ENCODE measurements around the gene MOB1B.

MOB1B gene

GRCh38 chr4:70936200-70936787 lies 34.1 kb downstream of the MOB1B start:
- Histone ChIP-seq H3K4me1 (ENCODE audit: control extremely low read depth in 1 of 4, control insufficient read depth in 4 of 4, insufficient read depth in 4 of 4, low read length in 3 of 4) (peaks cover 0 to 4% (median 4%) of the 10 kb centered on the region in 4 experiments), H3K27me3 (replicated peaks in 2 of 5; ENCODE audit: control insufficient read depth in 4 of 5, insufficient read depth in 5 of 5, low read length in 4 of 5) (no peaks in the 10 kb centered on the region), H3K36me3 (ENCODE audit: control insufficient read depth in 4 of 4, insufficient read depth in 4 of 4, low read length in 3 of 4) (peaks cover 0 to 13% (median 2%) of the 10 kb centered on the region in 4 experiments), H3K9me3 (ENCODE audit: control extremely low read depth in 1 of 5, control insufficient read depth in 4 of 5, insufficient read depth in 2 of 5, low read depth in 1 of 5, low read length in 4 of 5) (peaks cover 0 to 6% (median 0%) of the 10 kb centered on the region in 5 experiments), H3K4me3 (ENCODE audit: control insufficient read depth in 1 of 7, extremely low read depth in 1 of 7, insufficient read depth in 4 of 7, low read depth in 2 of 7, low read length in 6 of 7) (no peak overlapping the region), H3K27ac (ENCODE audit: insufficient read depth in 1 of 2, low read depth in 1 of 2, low read length in 2 of 2, poor library complexity in 1 of 2, severe bottlenecking in 2 of 2) (no peak overlapping the region)
- CTCF ChIA-PET = interaction anchor here (1.0 kb wide), 1 partner anchor 9 kb away, joined by 3 read pairs; no protein-coding TSS in a partner anchor
- POLR2A ChIA-PET = interaction anchor here (0.6 kb wide), 1 partner anchor 37 kb away, joined by 3 read pairs; no protein-coding TSS in a partner anchor
- no peak for DNase-seq
- WGBS (ENCODE audit: insufficient coverage) = no CpG with 5 or more reads among the region's 4 CpGs

- POLR2A ChIA-PET = interaction anchor here (0.6 kb wide), 2 partner anchors 60 to 109 kb away, joined by 3 to 4 read pairs; no protein-coding TSS in a partner anchor
- CTCF ChIA-PET = no interaction called here
Observed at GRCh38 chr4:70938086-70938485, 35.9 kb downstream of the MOB1B start.

GRCh38 chr4:70940134-70940533 lies 38.0 kb downstream of the MOB1B start:
- H3K4me1 ChIP-seq (ENCODE audit: control extremely low read depth in 1 of 4, control insufficient read depth in 4 of 4, insufficient read depth in 4 of 4, low read length in 3 of 4) = peaks cover under 1 to 14% (median 9%) of the 10 kb centered on the region in 4 experiments
- CTCF ChIA-PET = interaction anchor here (1.1 to 2.2 kb wide), 2 partner anchors 9 to 68 kb away, joined by 3 to 7 read pairs; no protein-coding TSS in a partner anchor
- POLR2A ChIA-PET = interaction anchor here (1.5 kb wide), 1 partner anchor 55 kb away, joined by 3 read pairs; no protein-coding TSS in a partner anchor
- H3K9me3 ChIP-seq (ENCODE audit: control extremely low read depth in 1 of 5, control insufficient read depth in 4 of 5, insufficient read depth in 2 of 5, low read depth in 1 of 5, low read length in 4 of 5) = peaks cover 0 to 6% (median 0%) of the 10 kb centered on the region in 5 experiments
- no peak overlapping the region for H3K4me3 ChIP-seq (ENCODE audit: control insufficient read depth in 1 of 7, extremely low read depth in 1 of 7, insufficient read depth in 4 of 7, low read depth in 2 of 7, low read length in 6 of 7)
- peaks cover 0 to 13% (median 0%) of the 10 kb centered on the region in 4 experiments for H3K36me3 ChIP-seq (ENCODE audit: control insufficient read depth in 4 of 4, insufficient read depth in 4 of 4, low read length in 3 of 4)
- no peaks in the 10 kb centered on the region for H3K27me3 ChIP-seq (replicated peaks in 2 of 5; ENCODE audit: control insufficient read depth in 4 of 5, insufficient read depth in 5 of 5, low read length in 4 of 5)
- no peak for DNase-seq
- H3K27ac ChIP-seq (ENCODE audit: insufficient read depth in 1 of 2, low read depth in 1 of 2, low read length in 2 of 2, poor library complexity in 1 of 2, severe bottlenecking in 2 of 2) = no peak overlapping the region
- 100% methylated on average over 2 of the region's 5 CpGs for WGBS (ENCODE audit: insufficient coverage)

More at GRCh38 chr4:70938086-70938485, 35.9 kb downstream of the MOB1B start:
- no peak overlapping the region for H3K27ac ChIP-seq (ENCODE audit: insufficient read depth in 1 of 2, low read depth in 1 of 2, low read length in 2 of 2, poor library complexity in 1 of 2, severe bottlenecking in 2 of 2)
- no peak overlapping the region for H3K4me3 ChIP-seq (ENCODE audit: control insufficient read depth in 1 of 7, extremely low read depth in 1 of 7, insufficient read depth in 4 of 7, low read depth in 2 of 7, low read length in 6 of 7)
- WGBS (ENCODE audit: insufficient coverage) = no CpG with 5 or more reads among the region's 3 CpGs
- H3K4me1 ChIP-seq (ENCODE audit: control extremely low read depth in 1 of 4, control insufficient read depth in 4 of 4, insufficient read depth in 4 of 4, low read length in 3 of 4) = peaks cover 0 to 5% (median 4%) of the 10 kb centered on the region in 4 experiments
- DNase-seq = peak in 1 of 3 donors; percentile 36
- H3K36me3 ChIP-seq (ENCODE audit: control insufficient read depth in 4 of 4, insufficient read depth in 4 of 4, low read length in 3 of 4) = peaks cover 0 to 13% (median under 1%) of the 10 kb centered on the region in 4 experiments
- peaks cover 0 to 6% (median 0%) of the 10 kb centered on the region in 5 experiments for H3K9me3 ChIP-seq (ENCODE audit: control extremely low read depth in 1 of 5, control insufficient read depth in 4 of 5, insufficient read depth in 2 of 5, low read depth in 1 of 5, low read length in 4 of 5)
- H3K27me3 ChIP-seq (replicated peaks in 2 of 5; ENCODE audit: control insufficient read depth in 4 of 5, insufficient read depth in 5 of 5, low read length in 4 of 5) = no peaks in the 10 kb centered on the region

- no peaks in the 10 kb centered on the region for H3K27me3 ChIP-seq (replicated peaks in 2 of 5; ENCODE audit: control insufficient read depth in 4 of 5, insufficient read depth in 5 of 5, low read length in 4 of 5)
- no peak overlapping the region for H3K4me3 ChIP-seq (ENCODE audit: control insufficient read depth in 1 of 7, extremely low read depth in 1 of 7, insufficient read depth in 4 of 7, low read depth in 2 of 7, low read length in 6 of 7)
- POLR2A ChIA-PET = interaction anchor here (0.7 kb wide), 1 partner anchor 11 kb away, joined by 3 read pairs; no protein-coding TSS in a partner anchor
- H3K4me1 ChIP-seq (ENCODE audit: control extremely low read depth in 1 of 4, control insufficient read depth in 4 of 4, insufficient read depth in 4 of 4, low read length in 3 of 4) = peaks cover 10 to 40% (median 22%) of the 10 kb centered on the region in 4 experiments
- peaks cover 0 to 9% (median 0%) of the 10 kb centered on the region in 4 experiments for H3K36me3 ChIP-seq (ENCODE audit: control insufficient read depth in 4 of 4, insufficient read depth in 4 of 4, low read length in 3 of 4)
- CTCF ChIA-PET = interaction anchor here (0.9 to 2.6 kb wide), 5 partner anchors 11 to 295 kb away, joined by 3 to 9 read pairs (median 3); no protein-coding TSS in a partner anchor
- H3K27ac ChIP-seq (ENCODE audit: insufficient read depth in 1 of 2, low read depth in 1 of 2, low read length in 2 of 2, poor library complexity in 1 of 2, severe bottlenecking in 2 of 2) = no peak overlapping the region
- peak in 2 of 3 donors; percentile 52 to 66 for DNase-seq
- peaks cover 0 to 6% (median 0%) of the 10 kb centered on the region in 5 experiments for H3K9me3 ChIP-seq (ENCODE audit: control extremely low read depth in 1 of 5, control insufficient read depth in 4 of 5, insufficient read depth in 2 of 5, low read depth in 1 of 5, low read length in 4 of 5)
Observed at GRCh38 chr4:70943114-70943513, 40.9 kb downstream of the MOB1B start.

GRCh38 chr4:70945046-70945445 lies 42.9 kb downstream of the MOB1B start:
- 6% methylated on average over 2 of the region's 3 CpGs for WGBS (ENCODE audit: insufficient coverage)
- peaks cover 13 to 47% (median 29%) of the 10 kb centered on the region in 4 experiments for H3K4me1 ChIP-seq (ENCODE audit: control extremely low read depth in 1 of 4, control insufficient read depth in 4 of 4, insufficient read depth in 4 of 4, low read length in 3 of 4)
- no peaks in the 10 kb centered on the region for H3K27me3 ChIP-seq (replicated peaks in 2 of 5; ENCODE audit: control insufficient read depth in 4 of 5, insufficient read depth in 5 of 5, low read length in 4 of 5)
- peaks cover 0 to 3% (median 0%) of the 10 kb centered on the region in 4 experiments for H3K36me3 ChIP-seq (ENCODE audit: control insufficient read depth in 4 of 4, insufficient read depth in 4 of 4, low read length in 3 of 4)
- H3K9me3 ChIP-seq (ENCODE audit: control extremely low read depth in 1 of 5, control insufficient read depth in 4 of 5, insufficient read depth in 2 of 5, low read depth in 1 of 5, low read length in 4 of 5) = peaks cover 0 to 1% (median 0%) of the 10 kb centered on the region in 5 experiments
- DNase-seq = peak in 2 of 3 donors; percentile 69 to 78
- no peak overlapping the region for H3K27ac ChIP-seq (ENCODE audit: insufficient read depth in 1 of 2, low read depth in 1 of 2, low read length in 2 of 2, poor library complexity in 1 of 2, severe bottlenecking in 2 of 2)
- CTCF ChIA-PET = interaction anchor here (0.7 to 1.3 kb wide), 5 partner anchors 15 to 59 kb away, joined by 3 to 4 read pairs (median 3); no protein-coding TSS in a partner anchor
- POLR2A ChIA-PET = no interaction called here
- no peak overlapping the region for H3K4me3 ChIP-seq (ENCODE audit: control insufficient read depth in 1 of 7, extremely low read depth in 1 of 7, insufficient read depth in 4 of 7, low read depth in 2 of 7, low read length in 6 of 7)

GRCh38 chr4:70945452-70946055 lies 43.4 kb downstream of the MOB1B start:
- CTCF ChIA-PET = interaction anchor here (0.7 to 1.4 kb wide), 5 partner anchors 15 to 298 kb away, joined by 3 to 4 read pairs (median 3); no protein-coding TSS in a partner anchor
- H3K27ac ChIP-seq (ENCODE audit: insufficient read depth in 1 of 2, low read depth in 1 of 2, low read length in 2 of 2, poor library complexity in 1 of 2, severe bottlenecking in 2 of 2) = no peak overlapping the region

More at GRCh38 chr4:70945452-70946055, 43.4 kb downstream of the MOB1B start:
- Histone ChIP-seq H3K4me3 (ENCODE audit: control insufficient read depth in 1 of 7, extremely low read depth in 1 of 7, insufficient read depth in 4 of 7, low read depth in 2 of 7, low read length in 6 of 7) (no peak overlapping the region), H3K36me3 (ENCODE audit: control insufficient read depth in 4 of 4, insufficient read depth in 4 of 4, low read length in 3 of 4) (no peaks in the 10 kb centered on the region), H3K9me3 (ENCODE audit: control extremely low read depth in 1 of 5, control insufficient read depth in 4 of 5, insufficient read depth in 2 of 5, low read depth in 1 of 5, low read length in 4 of 5) (no peaks in the 10 kb centered on the region), H3K27me3 (replicated peaks in 2 of 5; ENCODE audit: control insufficient read depth in 4 of 5, insufficient read depth in 5 of 5, low read length in 4 of 5) (no peaks in the 10 kb centered on the region), H3K4me1 (ENCODE audit: control extremely low read depth in 1 of 4, control insufficient read depth in 4 of 4, insufficient read depth in 4 of 4, low read length in 3 of 4) (peaks cover 13 to 47% (median 29%) of the 10 kb centered on the region in 4 experiments)
- peak in 1 of 3 donors; percentile 35 for DNase-seq
- POLR2A ChIA-PET = no interaction called here
- no CpG with 5 or more reads among the region's 3 CpGs for whole genome bisulfite sequencing (ENCODE audit: insufficient coverage)
